HCT116 (cell line): ENCODE data around the gene UPB1. TPM values are rescaled to one million over a fixed set of nuclear protein-coding genes. Genes with fewer than 3 reads are reported as not detected.

Experiments used
- ATAC-seq: fragments of 200-7000 bp; cut with Tn5 transposase; 2 replicates; pipeline ENCODE4 v1.9.1; 2020; ENCODE audit warnings: mild to moderate bottlenecking, moderate library complexity
- BruUV-seq: library from RNA; stranded (reverse); fragments of 400-500 nt; replicated peaks from 2 replicates; lab custom pipeline; 2021; lab: Mats Ljungman, UMichigan
- CTCF ChIA-PET: fragments of 300-600 bp; sonication (Branson Sonifier 250); formaldehyde crosslinking; loops from one replicate; lab custom pipeline; 2021; ENCODE audit warnings: antibody characterized with exemption; lab: Charles Lee
- POLR2A ChIA-PET: fragments of 300-600, 350-600 bp; sonication (Branson Sonifier 250); formaldehyde crosslinking; loops from one replicate; lab custom pipeline; 2021; ENCODE audit warnings: antibody characterized with exemption; lab: Charles Lee
- RAD21 ChIA-PET, 2 experiments: fragments of 300-600 bp; sonication (Branson Sonifier 250); formaldehyde crosslinking; loops; one replicate each; lab custom pipeline; 2023; ENCODE audit warnings: low total read pairs in 2 of 2; ENCODE audit not compliant: uncharacterized antibody in 2 of 2, unreplicated experiment in 2 of 2, low non-redundant PET in 1 of 2; lab: Charles Lee
- DNase-seq: peaks from one replicate; pipeline ENCODE4 v3.0.0-alpha.2; 2010; ENCODE audit warnings: low read depth, low spot score
- H2AFZ ChIP-seq: fragments of 200-600 bp; shearing (Covaris generic), sonication (generic); 2 replicates; pipeline ENCODE4 v1.6.1; 2017; ENCODE audit warnings: low read depth, mixed run types, mixed read lengths, antibody characterized with exemption, low read length; ENCODE audit not compliant: poor library complexity, severe bottlenecking
- H3K27ac ChIP-seq: 2 replicates; pipeline ENCODE4 v1.5.1; 2012; ENCODE audit warnings: low read depth, low read length
- H3K27me3 ChIP-seq: fragments of 200-600 bp; sonication (generic); 2 replicates; pipeline ENCODE4 v1.6.1; 2016; ENCODE audit warnings: mixed run types, low read length, mixed read lengths; ENCODE audit not compliant: insufficient read depth
- H3K36me3 ChIP-seq, 2 experiments: fragments of 200-500 bp in 1 of 2; fragments of 200-600 bp in 1 of 2; sonication (Bioruptor generic) in 1 of 2; sonication (generic) in 1 of 2; 2 replicates each; pipeline versions ENCODE4 v1.5.1 to v1.6.1; 2014 to 2016; ENCODE audit warnings: low read length in 2 of 2, inconsistent platforms in 1 of 2, mixed read lengths in 1 of 2, mixed run types in 1 of 2; ENCODE audit not compliant: insufficient read depth in 2 of 2, control insufficient read depth in 1 of 2
- H3K4me1 ChIP-seq, 2 experiments: fragments of 200-600 bp in 1 of 2; sonication (generic) in 1 of 2; 2 replicates each; pipeline versions ENCODE4 v1.5.1 to v1.6.1; 2012 to 2017; ENCODE audit warnings: low read length in 2 of 2, inconsistent platforms in 1 of 2, mild to moderate bottlenecking in 1 of 2, mixed read lengths in 1 of 2, mixed run types in 1 of 2, moderate library complexity in 1 of 2; ENCODE audit not compliant: insufficient read depth in 2 of 2, control insufficient read depth in 1 of 2
- H3K4me2 ChIP-seq: fragments of 200-600 bp; sonication (generic); 2 replicates; pipeline ENCODE4 v1.6.1; 2017; ENCODE audit warnings: mixed run types, low read length, mixed read lengths
- H3K4me3 ChIP-seq, 2 experiments: fragments of 200-600 bp in 1 of 2; sonication (generic) in 1 of 2; replicated peaks in 1 of 2; 2 replicates each; pipeline ENCODE4 v1.5.1; 2011 to 2016; ENCODE audit warnings: low read length in 2 of 2, control low read depth in 1 of 2, low read depth in 1 of 2, mild to moderate bottlenecking in 1 of 2, mixed read lengths in 1 of 2, mixed run types in 1 of 2
- H3K79me2 ChIP-seq: fragments of 200-600 bp; sonication (generic); 2 replicates; pipeline ENCODE4 v1.6.1; 2017; ENCODE audit warnings: mild to moderate bottlenecking, mixed run types, low read length, moderate library complexity, mixed read lengths; ENCODE audit not compliant: insufficient read depth
- H3K9ac ChIP-seq: fragments of 200-600 bp; sonication (generic); 2 replicates; pipeline ENCODE4 v1.6.1; 2016; ENCODE audit warnings: low read length, mixed read lengths
- H3K9me2 ChIP-seq: fragments of 200-600 bp; sonication (generic), shearing (Covaris generic); 2 replicates; pipeline ENCODE4 v1.6.1; 2017; ENCODE audit warnings: mixed run types, mild to moderate bottlenecking, moderate library complexity; ENCODE audit not compliant: insufficient read depth
- H3K9me3 ChIP-seq, 2 experiments: fragments of 200-500 bp in 1 of 2; fragments of 200-600 bp in 1 of 2; sonication (Bioruptor generic) in 1 of 2; sonication (generic) in 1 of 2; 2 replicates each; pipeline ENCODE4 v1.6.1; 2014 to 2017; ENCODE audit warnings: low read length in 2 of 2, mixed read lengths in 2 of 2, inconsistent platforms in 1 of 2, low read depth in 1 of 2, mild to moderate bottlenecking in 1 of 2, mixed run types in 1 of 2, moderate library complexity in 1 of 2; ENCODE audit not compliant: control insufficient read depth in 1 of 2, insufficient read depth in 1 of 2
- H4K20me1 ChIP-seq: fragments of 200-600 bp; sonication (generic), shearing (Covaris generic); 2 replicates; pipeline ENCODE4 v1.6.1; 2017; ENCODE audit warnings: mixed run types, mild to moderate bottlenecking, moderate library complexity; ENCODE audit not compliant: insufficient read depth
- CEBPB ChIP-seq: IDR thresholded peaks from 2 replicates; pipeline ENCODE4 v1.6.1; 2012; ENCODE audit warnings: low read depth
- ELF1 ChIP-seq: IDR thresholded peaks from 2 replicates; pipeline ENCODE4 v1.6.1; 2012; ENCODE audit warnings: low read depth, borderline replicate concordance
- EZH2phosphoT487 ChIP-seq: fragments of 200-600 bp; IDR thresholded peaks from 2 replicates; pipeline ENCODE4 v1.6.1; 2018; ENCODE audit warnings: antibody characterized with exemption, borderline replicate concordance
- JUND ChIP-seq: IDR thresholded peaks from 2 replicates; pipeline ENCODE4 v1.6.1; 2012
- REST ChIP-seq: IDR thresholded peaks from 2 replicates; pipeline ENCODE4 v1.6.1; 2012; ENCODE audit warnings: low read depth
- SP1 ChIP-seq: IDR thresholded peaks from 2 replicates; pipeline ENCODE4 v1.6.1; 2012; ENCODE audit warnings: low read depth
- SRF ChIP-seq: IDR thresholded peaks from 2 replicates; pipeline ENCODE4 v1.6.1; 2012; ENCODE audit warnings: low read depth
- YY1 ChIP-seq: IDR thresholded peaks from 2 replicates; pipeline ENCODE4 v1.6.1; 2011; ENCODE audit warnings: low read length, low read depth, moderate library complexity, mild to moderate bottlenecking; ENCODE audit not compliant: insufficient replicate concordance; ENCODE audit errors: extremely low read depth
- intact Hi-C: fragments of 100-400 bp; cut with micrococcal nuclease; formaldehyde crosslinking; loops from 2 replicates; pipeline ENCODE4 v1.10.0; 2022
- total RNA-seq: library from RNA; stranded (reverse); gene quantifications from one replicate; pipeline ENCODE4 v1.2.1, GENCODE V29; 2021; ENCODE audit not compliant: unreplicated experiment
- TF ChIP-seq, protein P1 (sequence below): IDR thresholded peaks from 2 replicates; pipeline ENCODE4 v1.6.1; 2011; ENCODE audit warnings: mild to moderate bottlenecking, low read length, moderate library complexity; ENCODE audit not compliant: insufficient replicate concordance; ENCODE audit errors: extremely low read depth

The UPB1 gene
- total RNA-seq, 1 experiment from 2014 or later = 0.27 TPM

- Histone ChIP-seq H3K4me2 (no peak overlapping the region), H2AFZ (no peak overlapping the region), H3K9me3 (no peaks in the 10 kb centered on the region), H3K9ac (no peak overlapping the region), H4K20me1 (no peaks in the 10 kb centered on the region), H3K4me1 (peaks cover under 1 to 2% of the 10 kb centered on the region in 2 experiments; a peak in 2 of 4 replicates), H3K27me3 (peaks cover 5% of the 10 kb centered on the region; the same call in 1 of the 2 replicates), H3K27ac (no peak overlapping the region), H3K9me2 (no peaks in the 10 kb centered on the region), H3K36me3 (no peaks in the 10 kb centered on the region), H3K4me3 (no peak overlapping the region), H3K79me2 (no peaks in the 10 kb centered on the region)
- BruUV-seq = no TSS peak
- ChIA-PET CTCF (no interaction called here), RAD21 (no interaction called here), POLR2A (no interaction called here)
- intact Hi-C loops = no loop called here
- ATAC-seq = no peak
- no peak for DNase-seq
- TF ChIP-seq ELF1 (no peak), EZH2phosphoT487 (no peak), YY1 (no peak), REST (no peak), SRF (no peak), SP1 (no peak), JUND (no peak), CEBPB (no peak)
- TF ChIP-seq, protein P1, sequence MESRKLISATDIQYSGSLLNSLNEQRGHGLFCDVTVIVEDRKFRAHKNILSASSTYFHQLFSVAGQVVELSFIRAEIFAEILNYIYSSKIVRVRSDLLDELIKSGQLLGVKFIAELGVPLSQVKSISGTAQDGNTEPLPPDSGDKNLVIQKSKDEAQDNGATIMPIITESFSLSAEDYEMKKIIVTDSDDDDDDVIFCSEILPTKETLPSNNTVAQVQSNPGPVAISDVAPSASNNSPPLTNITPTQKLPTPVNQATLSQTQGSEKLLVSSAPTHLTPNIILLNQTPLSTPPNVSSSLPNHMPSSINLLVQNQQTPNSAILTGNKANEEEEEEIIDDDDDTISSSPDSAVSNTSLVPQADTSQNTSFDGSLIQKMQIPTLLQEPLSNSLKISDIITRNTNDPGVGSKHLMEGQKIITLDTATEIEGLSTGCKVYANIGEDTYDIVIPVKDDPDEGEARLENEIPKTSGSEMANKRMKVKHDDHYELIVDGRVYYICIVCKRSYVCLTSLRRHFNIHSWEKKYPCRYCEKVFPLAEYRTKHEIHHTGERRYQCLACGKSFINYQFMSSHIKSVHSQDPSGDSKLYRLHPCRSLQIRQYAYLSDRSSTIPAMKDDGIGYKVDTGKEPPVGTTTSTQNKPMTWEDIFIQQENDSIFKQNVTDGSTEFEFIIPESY = no peak
Observed at GRCh38 chr22:24516301-24516737, 21.2 kb downstream of the UPB1 start.
